ENCODE results near the gene U2AF1.
"Not testable (repeated sequence)": the region's sequence is repeated elsewhere in the genome, so short reads cannot be mapped to it uniquely, and the experiment has no call there.

The U2AF1 gene, protein sequence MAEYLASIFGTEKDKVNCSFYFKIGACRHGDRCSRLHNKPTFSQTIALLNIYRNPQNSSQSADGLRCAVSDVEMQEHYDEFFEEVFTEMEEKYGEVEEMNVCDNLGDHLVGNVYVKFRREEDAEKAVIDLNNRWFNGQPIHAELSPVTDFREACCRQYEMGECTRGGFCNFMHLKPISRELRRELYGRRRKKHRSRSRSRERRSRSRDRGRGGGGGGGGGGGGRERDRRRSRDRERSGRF

DNA sequence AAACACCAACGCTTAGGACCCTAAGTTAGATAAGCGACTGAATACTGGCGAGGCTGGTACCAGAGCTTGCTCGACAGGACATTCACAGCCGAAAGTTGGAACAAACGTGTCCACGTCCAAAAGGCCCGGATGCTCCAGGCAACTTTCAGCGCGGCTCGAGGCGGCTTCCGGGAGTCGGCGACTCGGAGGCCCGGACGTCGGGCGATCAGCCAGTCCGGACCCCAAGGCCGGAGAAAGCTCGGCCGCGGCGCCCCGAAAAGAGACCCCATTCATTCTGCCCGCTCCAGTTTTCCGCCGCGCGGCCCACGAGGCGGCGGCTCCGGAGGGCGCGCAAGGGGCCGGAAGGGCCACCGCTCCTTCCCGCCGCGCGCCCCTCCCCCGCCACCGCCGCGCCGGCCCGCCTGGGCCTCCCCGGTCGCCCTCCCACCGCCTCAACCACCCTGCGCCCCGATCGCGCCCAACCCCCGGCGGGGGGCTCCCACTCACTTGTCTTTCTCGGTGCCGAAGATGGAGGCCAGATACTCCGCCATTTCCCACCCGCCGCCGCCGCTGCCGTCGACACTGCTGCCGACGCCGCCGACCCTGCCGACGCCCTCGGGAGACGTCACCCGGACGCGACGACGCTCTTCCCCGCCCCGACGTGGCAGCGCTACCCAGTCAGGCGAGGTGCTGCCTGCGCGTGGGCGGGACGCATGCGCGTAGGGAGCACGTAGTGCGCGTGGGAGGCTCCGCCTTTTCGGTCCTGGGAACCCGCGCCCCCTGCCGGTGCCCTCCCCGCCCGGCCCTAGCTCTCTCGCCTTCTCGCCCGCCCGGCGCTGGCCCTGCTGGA lies at the start of gene U2AF1:
U2AF1 (minus strand) TSS at position 606 of the 829 bp plus-strand sequence; CDS start at position 530, 76 bp downstream.
- DNase-seq, result not testable (repeated sequence)

DNA sequence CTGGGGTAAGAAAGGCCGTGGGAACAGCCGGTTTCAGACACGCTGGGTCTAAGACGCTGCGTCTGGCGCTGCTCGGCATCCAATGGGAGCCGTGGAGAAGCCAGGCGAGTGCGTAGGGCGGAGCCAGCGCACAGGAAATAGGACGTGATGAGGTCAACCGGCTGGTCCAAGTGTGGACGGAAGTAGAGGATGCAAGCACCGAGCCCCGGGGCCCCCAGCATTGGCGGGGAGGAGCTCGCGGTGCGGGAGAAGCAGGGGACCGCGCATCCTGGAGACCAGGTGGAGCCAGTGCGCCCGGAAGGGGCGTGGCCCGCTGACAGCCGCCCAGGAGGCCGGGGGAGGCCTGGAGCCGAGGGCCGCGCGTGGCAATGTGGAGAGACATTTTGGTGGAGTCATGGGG lies 46.2 kb upstream of the U2AF1 start:
- not testable (repeated sequence) for DNase-seq

DNA sequence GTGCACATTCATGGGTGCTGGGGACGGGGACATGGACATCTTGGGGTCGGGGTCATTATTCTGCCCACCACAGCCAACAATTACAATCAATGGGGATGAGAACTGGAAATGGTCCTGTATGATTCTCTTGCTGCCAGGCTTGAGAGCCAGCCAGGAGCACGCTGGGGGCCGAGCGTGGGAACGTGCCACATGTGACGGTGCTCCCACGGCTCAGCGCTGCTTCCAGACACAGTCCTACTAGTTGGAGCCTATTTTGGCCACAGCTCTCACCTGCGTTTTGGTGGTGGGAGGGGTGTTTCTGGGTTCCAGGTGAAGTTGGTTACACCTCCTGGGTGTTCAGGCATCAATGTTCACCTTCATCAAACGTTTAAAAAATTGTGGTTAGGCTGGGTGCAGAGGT lies 42.0 kb upstream of the U2AF1 start:
- not testable (repeated sequence) for DNase-seq

DNA sequence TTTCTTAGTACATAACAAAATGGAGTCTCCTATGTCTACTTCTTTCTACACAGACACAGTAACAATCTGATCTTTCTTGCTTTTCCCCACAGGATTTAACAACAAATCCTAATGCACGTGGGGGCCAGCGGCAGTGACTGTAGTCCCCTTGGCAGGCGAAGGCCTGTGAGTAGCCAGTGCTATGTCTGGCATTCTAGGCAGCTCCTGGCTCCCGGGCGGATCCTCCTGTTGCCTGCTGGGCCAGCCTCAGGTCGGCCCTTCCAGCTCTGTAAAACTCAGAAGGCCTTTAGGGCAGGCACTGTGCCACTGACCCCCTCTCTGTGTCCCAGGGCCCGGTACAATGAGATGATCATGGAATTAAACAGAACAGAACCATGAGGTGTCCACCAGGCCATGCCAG lies 40.6 kb upstream of the U2AF1 start:
- DNase-seq, result not testable (repeated sequence)

DNA sequence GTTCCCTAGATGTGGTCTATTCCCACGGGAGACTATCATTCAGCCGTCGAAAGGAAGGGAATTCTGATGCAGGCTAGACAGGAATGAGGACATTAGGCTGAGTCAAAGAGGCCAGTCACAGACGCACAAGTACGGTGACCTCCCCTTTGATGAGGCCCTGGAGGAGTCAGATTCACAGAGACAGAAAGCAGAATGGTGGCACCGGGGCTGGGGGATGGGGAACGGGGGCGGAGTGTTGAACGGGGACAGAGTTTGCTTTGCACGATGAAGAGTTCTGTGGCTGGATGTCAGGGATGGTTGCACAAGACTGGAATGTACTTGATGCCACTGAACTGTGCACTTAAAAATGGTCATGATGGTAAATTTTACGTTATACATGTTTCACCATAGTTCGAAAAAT lies 39.3 kb upstream of the U2AF1 start:
- not testable (repeated sequence) for DNase-seq

DNA sequence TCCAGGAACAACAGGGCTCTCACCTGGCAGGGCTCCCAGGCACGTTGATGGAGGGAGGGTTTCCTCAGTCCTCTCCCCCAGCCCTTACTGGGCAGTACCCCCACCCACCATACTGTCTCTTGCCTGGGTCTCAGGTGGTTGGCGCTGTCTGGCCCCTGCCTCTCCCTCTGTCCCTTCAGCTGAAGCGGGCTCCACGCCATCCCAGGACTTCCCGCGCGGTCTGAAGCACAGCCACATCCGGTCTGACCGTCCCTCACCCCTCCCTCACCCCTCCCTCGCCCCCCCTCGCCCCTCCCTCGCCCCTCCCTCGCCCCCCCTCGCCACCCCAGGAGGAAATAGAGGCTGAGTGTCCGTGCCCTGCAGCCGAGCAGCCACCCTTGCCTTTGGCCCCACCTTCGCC lies 34.0 kb upstream of the U2AF1 start:
- DNase-seq, result not testable (repeated sequence)

DNA sequence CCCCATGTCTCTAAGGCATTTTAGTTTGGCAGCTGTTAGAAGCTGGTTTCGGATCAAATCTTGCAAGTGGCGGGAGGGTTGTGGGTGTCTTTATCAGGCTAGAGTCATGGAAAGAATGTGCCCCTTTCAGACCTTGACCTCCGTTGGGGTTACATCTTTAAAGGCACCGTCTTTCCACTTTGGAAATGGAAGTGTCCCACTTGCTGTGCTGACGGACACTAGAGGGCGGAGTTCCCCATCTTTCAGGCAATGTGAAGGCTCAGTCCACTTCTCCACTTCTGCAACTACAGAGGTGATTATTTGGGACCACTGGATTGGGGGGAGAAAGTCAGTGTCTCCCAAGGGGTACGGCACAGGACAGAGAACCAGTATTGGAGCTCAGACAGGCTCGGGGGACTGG lies 31.6 kb upstream of the U2AF1 start:
- DNase-seq, result not testable (repeated sequence)

DNA sequence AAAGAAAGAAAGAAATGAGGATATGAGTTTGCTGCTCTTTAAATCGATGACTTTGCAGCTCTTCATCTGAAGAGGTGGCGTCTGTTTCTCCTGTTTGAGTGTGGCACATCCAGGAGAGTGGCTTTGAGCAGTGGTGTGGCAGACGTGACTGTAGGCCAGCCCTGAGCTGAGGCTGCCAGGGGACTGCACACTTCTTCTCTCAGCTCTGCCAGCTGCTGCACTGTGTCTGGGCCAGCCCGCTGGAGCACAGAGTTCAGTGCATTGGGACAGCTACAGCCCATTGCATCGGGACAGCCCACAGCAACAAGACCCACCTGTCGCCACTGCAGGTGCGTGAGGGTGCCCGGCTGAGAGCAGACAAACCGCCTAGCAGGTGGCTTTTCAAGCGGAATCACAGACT lies 27.1 kb upstream of the U2AF1 start:
- DNase-seq, result not testable (repeated sequence)

DNA sequence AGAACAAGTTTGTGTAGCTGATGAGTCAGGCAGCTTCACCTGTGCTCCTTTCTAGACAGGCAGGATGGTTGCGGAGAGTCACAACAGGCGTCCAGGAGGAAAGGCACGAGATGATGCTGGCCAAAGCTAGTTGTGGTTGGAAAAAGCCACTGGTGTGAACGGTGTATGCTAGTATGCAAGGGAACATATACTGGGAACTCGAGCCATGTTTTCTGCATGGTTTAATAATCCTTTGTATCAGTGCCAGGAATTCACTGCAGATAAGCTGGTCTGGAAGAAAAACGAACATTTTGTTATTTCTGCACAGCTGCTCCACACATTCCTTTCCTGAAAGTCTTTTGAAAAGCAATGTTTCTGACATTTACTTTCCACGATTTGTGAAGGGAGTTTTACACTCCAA lies 22.7 kb upstream of the U2AF1 start:
- DNase-seq, result not testable (repeated sequence)

DNA sequence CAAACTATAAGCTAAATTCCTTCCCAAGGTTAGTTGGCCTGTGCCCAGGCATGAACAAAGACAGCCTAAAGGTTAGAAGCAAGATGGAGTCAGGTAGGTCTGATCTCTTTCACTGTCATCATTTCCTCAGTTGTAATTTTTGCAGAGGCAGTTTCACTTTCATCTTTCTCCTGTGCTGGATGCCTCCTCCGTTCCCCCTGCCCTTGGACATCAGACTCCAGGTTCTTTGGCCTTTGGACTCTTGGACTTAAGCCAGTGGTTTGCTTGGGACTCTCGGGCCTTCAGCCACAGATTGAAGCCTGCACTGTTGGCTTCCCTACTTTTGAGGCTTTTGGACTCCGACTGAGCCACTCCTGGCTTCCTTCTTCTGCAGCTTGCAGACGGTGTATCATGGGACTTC lies 8.6 kb upstream of the U2AF1 start:
- not testable (repeated sequence) for DNase-seq

DNA sequence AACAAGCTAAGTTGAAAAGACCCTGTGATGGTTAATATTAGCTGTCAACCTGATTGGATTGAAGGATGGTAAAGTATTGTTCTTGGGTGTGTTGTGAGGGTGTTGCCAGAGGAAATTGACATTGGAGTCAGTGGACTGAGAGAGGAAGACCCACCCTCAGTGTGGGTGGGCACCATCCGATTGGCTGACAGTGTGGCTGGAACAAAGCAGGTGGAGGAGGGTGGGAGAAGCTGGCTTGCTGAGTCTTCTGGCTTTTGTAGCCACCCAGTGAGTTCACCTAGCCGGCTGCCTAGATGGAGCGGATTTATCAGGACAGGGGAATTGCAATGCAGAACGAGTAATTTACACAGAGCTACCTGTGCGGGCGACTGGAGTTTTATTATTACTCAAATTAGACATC lies 7.1 kb upstream of the U2AF1 start:
- DNase-seq, result not testable (repeated sequence)

DNA sequence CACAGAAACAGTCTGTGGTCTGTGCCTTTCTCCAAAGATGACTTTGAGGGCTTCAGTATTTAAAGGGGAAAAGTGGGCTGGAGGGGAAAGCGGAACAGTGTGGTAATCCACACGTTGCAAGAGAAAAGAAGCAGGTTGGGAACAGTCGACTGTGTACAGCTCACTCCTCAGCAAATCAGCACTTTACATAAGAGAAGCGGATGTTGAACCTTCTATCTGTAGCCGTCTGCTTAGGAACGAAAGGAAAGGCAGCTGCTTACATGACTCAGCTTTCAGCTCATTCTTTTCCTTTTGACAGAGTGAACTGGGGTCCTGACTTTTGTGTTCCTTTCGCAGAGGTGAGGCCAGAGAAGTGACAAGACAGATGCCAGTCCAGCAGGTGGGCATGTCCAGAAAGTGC lies 1.6 kb upstream of the U2AF1 start:
- not testable (repeated sequence) for DNase-seq

DNA sequence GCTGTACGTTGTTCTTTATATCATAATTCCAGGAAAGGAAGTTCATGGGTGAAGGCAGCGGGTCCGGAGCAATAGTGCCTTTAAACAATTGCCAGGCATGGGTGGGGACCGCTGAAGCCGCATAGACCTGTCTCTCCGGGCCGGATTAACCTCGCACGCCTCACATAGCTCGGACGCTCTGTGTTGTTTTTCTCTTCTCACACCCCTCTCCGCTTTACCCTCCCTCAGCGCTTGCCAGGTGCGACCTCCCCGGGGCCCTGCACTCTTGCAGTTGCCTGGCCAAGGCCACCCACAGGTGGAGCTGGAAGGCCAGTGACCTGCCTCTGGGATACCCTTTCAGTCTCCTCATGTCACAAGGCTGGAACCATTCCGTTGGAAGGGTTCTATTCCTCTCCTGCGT lies 807 bp upstream of the U2AF1 start:
- not testable (repeated sequence) for DNase-seq

DNA sequence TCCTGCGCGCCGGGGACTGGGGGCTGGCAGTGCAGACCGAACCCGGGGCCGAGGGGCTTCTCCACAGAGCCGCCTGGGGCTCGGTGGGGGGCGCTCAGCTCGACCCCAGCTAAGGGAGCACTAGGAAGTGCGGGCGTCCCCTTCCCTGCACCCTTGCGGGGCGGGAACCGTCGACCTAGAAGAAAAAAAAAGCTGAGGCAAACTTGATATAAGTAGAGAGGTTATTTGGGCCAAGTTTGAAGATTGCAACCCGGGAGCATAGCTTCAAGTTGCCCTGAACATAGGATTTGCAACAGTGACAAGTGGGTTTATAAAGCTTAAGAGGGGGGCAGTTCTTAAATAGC lies 396 bp upstream of the U2AF1 start:
- not testable (repeated sequence) for DNase-seq

DNA sequence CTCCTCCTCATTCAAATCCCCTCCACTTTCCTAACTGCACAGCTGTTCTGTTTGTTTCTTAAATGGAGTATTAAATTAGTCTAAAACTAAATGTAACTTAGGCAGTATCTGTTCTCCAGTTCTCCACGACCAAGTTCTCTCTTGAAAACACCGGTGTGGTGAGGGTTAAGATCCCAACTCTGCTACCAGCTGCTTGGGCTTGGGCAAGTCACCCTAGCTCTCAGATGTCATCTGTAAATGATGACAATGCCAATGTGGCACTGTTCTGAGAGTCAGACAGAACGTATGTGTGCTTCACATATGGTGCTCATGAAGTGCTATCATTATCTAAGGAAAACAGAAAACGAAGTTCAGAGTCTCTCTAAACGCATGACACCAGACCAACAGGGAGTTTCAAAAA lies 2.7 kb downstream of the U2AF1 start:
- not testable (repeated sequence) for DNase-seq

DNA sequence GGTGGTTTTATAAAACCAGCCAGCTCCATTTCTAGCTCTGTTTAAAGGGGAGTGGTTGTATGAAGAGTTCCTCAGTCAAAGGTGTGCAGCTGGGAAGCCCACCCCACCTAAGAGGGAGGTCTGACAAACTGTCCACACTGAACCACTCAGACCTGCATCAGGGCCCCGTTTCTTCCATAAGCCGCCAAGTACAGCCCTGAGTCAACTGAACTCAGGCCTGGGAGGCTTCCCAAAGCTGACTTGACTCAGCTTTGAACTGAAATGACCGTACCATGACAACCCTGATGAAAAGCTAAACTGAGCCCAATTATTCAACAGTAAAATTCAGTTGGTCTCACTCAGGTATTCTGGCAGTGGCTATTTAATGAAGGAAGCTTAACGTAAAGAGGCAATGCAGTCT lies 5.1 kb downstream of the U2AF1 start:
- DNase-seq, result not testable (repeated sequence)

DNA sequence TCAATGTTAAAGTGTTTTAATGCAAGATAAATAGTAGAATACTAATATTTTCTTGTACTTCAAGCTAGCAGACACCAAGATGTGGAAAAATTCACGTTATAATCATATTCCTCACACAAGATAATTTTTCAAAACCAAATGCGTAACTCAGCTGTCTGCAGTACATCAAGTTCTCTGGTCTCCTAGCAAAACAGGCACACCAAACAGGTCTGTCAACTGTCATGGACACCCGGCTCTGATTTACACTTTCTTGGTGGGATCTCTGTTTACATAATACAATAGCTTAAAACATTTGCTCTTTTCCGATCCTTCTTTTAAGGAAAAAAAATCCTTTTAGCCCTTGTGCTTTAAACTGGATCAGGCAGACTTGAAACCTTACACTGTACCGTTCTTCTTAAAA lies 5.7 kb downstream of the U2AF1 start:
- not testable (repeated sequence) for DNase-seq

DNA sequence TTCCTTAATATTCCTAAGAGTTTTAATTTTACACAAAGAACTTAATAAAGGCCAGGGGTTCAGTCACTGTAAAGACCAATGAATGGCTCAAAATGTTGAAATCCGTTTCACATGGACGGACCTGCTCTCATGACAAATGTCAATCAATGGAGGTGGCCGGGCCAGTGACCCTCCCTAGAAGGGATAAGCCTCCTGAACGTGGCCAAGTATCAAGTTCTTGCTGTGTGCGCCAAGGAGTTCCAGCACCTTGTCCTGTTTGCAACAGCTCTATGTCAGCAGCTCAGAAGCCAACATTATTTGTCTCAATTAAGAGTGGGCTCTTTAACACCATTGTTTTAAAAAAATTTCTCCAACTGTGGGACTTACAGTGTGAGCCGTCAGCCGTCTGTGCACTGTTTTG lies 6.4 kb downstream of the U2AF1 start:
- not testable (repeated sequence) for DNase-seq

DNA sequence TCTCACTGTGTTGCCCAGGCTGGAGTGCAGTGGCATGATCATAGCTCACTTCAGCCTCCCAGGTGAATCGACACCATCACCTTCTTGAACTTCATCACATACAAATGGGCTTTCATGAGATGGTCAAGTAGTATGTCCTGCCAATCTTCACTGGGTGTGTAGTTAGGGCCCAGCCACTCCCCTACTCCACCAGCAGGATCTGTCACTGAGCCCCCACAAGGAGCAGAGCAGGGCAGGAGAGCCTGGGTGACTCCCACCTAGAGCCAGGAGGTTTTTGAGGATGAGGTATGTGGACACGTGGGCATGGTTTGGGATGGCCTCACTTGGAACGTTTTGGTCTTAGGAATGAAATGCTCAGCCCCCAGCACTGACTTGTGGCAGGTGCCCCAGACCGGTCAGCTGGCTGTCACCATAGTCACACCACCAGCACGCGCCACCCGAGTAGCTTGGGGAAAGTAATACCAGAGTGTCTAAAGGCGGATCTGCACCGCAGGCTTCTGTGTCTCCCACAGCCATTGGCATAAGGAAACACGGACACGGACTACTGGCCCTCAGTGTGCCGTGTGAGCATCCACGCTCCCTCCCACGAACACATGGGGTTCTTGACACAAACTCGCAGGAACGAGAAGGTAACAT lies 15.3 kb downstream of the U2AF1 start:
- not testable (repeated sequence) for DNase-seq

DNA sequence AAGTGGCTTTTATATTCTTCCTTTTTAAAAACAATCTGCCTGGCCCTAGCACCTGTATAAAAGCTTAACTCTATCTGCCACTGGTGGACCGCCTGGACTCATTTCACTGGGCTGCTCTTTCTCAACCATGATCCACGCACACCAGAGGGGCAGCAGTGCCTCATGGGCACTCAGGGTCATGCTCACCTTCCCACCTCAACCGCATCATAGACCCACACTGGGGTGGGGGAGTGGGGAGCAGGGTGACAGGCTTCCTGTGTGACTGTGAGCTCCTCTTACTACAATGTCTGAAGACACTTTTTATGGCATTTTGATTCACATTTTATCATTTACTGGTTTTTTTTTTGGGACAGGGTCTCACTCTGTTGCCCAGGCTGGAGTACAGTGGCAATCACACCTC lies 16.4 kb downstream of the U2AF1 start:
- DNase-seq, result not testable (repeated sequence)

DNA sequence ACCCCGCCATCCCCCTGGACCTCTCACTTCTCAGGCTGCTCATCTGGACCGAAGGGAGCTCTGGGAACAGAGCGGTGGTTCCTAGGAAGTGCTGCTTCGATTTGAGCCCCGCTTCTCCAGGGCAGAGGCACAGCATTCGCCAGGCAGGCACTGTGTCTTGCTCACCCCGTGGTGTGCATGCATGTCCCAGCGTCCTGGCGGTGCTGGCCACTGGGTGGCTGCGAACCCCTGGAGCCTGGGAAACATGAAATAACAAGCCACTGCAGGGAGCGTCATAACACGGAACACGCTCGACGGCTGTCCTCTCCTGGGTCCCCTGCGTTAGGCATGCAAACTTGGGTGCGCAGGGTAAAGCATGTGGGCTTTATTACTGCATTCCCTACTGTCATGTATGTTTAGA lies 17.9 kb downstream of the U2AF1 start:
- DNase-seq, result not testable (repeated sequence)

DNA sequence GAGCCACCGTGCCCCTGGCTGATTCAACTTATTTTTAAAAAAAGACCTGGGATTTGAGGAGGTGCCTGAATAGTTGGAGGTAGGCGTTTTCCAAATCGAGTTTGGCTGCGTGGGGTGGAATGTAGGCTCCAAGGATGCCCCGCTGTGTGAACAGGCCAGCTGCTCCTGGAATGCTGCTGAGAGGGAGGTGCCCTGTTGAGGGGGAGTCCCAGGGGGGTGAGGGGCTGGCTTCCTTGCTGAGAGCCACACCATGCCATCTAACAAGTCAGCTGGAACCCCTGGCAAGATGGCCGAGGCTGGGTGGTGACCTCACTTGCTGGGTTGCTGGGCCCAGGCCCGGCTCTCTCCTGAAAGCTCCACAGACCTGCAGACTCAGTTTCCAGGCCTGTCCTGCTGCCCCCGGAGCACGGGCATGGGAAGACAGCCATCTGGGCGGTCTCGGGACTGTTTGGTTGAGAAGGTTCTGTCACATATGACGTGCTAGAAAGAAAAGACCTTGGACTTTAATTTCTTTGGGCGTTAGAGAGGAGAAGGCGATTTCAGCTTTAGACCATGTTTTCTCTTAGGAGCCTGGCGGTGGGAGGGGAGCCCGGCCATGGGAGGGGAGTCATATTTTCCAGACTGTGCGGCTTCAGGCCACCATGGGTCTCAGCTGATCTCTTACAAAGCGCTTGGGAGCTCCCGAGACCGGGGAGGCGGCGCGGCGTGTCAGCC lies 24.6 kb downstream of the U2AF1 start:
- DNase-seq, result not testable (repeated sequence)

DNA sequence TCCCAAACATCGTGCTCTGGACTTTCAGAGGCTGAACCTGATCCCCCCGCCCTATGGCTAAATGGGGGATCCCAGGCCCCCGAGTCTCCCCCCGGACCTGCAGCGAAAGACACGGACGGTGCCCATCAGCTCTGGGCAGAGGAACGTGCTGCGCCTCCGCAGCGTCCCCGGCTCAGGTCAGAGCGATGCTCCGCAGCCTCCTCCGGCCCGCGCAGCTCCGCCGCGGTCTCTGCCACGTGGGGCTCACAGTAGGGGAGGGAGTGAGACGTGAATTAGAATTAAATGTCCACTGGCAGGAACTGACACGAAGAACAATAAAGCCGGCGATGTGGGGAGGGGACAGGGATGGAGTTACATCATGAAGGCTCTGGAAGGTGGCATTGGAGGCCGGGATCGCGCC lies 30.7 kb downstream of the U2AF1 start:
- DNase-seq, result not testable (repeated sequence)
